VCaP (cell line): ENCODE data around the gene EYA2.

Experiments used
- H3K27ac ChIP-seq: fragments of 450-650 bp; 2 replicates; pipeline ENCODE4 v1.5.1; 2017
- TF ChIP-seq, protein P1 (sequence below): fragments of 450-650 bp; conservative IDR thresholded peaks from 2 replicates; pipeline ENCODE4 v1.5.1; 2017; ENCODE audit warnings: mild to moderate bottlenecking, moderate library complexity

Gene EYA2

DNA sequence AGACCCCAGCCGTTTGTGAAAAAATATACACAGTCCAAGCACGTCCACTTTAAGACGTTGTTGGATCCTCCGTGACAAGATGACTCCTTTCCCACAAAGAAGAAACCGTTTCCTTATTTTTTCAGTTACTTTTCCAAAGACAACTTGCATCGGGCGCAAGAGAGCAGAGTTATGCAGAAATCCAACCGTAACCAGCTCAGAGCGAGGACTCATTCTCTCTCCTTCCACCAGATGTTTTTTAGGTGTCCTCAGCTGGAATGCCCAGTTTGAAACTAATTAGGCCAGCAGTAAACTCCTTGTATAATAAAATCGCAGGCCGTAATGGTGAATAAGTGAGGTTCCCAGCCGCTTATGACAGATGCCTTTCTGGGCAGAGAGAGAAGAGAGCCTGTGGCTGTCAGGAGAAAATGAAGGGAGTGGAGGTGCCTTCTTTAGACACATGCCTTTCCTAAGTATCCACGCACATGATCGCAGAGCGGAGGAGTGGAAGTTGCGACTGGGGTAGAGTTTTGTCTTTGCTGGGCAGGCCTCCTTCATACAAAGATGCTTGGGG is 2.8 kb downstream of the EYA2 start:
- H3K27ac ChIP-seq = no peak overlapping the region
- TF ChIP-seq, protein P1, sequence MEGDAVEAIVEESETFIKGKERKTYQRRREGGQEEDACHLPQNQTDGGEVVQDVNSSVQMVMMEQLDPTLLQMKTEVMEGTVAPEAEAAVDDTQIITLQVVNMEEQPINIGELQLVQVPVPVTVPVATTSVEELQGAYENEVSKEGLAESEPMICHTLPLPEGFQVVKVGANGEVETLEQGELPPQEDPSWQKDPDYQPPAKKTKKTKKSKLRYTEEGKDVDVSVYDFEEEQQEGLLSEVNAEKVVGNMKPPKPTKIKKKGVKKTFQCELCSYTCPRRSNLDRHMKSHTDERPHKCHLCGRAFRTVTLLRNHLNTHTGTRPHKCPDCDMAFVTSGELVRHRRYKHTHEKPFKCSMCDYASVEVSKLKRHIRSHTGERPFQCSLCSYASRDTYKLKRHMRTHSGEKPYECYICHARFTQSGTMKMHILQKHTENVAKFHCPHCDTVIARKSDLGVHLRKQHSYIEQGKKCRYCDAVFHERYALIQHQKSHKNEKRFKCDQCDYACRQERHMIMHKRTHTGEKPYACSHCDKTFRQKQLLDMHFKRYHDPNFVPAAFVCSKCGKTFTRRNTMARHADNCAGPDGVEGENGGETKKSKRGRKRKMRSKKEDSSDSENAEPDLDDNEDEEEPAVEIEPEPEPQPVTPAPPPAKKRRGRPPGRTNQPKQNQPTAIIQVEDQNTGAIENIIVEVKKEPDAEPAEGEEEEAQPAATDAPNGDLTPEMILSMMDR = no peak

DNA sequence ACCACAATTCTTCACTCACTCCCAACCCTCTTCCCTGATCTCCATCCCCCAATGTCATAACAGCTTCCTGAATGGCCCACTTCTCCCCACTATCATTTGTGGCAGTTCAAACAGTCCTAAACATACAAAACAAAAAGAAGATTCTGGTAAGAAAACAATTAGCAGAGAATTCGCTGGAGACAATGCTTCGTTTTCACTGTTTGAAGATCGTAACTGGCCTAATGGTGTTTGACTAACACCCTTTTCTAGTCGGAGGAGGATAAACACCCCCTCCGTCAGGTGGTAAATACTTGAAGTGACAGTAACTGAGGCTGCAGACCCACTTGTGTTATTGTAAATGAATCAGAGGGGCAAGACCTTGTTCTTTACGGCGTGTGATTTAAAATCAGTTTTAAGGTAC is 3.8 kb downstream of the EYA2 start:
- TF ChIP-seq, protein P1 = no peak
- H3K27ac ChIP-seq = no peak overlapping the region

DNA sequence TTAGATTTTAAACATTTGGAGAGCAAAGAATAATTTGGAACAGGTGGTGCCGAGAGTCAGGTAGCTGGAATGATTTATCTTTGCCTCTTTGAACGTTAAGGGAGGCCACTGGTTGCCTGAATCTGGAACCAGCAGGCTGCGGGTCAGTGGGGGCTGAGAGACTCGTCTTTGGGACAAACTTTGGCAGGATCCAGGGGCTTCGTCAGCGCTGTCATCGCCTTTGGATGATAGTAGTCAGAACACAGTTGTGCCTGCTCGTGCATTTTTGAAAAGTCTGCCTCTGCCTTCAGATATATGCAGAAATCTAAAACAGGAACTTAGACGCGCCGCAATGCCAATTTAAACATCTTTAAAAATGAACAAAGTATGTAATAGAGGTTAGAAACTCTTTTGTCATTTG is 5.0 kb downstream of the EYA2 start:
- no peak overlapping the region for H3K27ac ChIP-seq
- TF ChIP-seq, protein P1 = no peak

DNA sequence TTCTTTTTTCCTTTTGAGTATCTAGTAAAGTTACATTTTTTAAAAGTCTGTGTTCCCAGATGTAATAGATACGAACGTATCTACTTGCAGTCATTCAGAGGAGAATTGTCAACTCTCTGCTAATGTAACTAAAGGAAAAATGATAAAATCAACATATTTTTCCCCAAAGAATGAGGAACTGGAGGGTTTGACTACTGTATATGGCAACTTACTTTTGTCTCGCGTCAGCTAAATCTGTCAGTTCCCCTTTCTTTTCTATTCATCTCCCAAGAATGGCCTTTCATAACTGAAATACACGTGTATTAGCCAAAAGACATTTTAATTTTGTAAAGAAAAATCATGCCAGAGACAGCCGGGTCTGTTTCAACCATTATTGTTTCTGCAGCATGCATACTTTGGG is 5.4 kb downstream of the EYA2 start:
- H3K27ac ChIP-seq = no peak overlapping the region
- TF ChIP-seq, protein P1 = no peak

DNA sequence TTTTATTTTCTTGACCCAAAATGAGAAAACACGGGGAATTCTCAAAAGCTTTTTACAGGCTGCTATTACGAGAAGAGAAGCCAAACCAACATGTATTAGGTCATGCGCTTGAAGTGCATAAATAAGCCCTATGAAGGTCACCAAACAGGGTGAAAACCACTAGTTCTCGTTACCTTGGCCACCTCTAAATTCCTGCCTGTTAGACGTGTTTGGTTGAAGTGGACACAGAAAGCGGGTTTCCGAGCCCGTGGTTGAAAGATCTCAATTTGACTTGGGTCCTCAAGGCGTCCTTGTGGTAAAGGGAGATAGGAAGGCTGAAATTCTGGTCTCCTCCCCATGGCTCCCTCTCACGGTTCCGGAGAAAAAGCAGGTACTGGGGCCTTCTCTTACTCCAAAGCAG is 6.2 kb downstream of the EYA2 start:
- TF ChIP-seq, protein P1 = no peak
- H3K27ac ChIP-seq = no peak overlapping the region

DNA sequence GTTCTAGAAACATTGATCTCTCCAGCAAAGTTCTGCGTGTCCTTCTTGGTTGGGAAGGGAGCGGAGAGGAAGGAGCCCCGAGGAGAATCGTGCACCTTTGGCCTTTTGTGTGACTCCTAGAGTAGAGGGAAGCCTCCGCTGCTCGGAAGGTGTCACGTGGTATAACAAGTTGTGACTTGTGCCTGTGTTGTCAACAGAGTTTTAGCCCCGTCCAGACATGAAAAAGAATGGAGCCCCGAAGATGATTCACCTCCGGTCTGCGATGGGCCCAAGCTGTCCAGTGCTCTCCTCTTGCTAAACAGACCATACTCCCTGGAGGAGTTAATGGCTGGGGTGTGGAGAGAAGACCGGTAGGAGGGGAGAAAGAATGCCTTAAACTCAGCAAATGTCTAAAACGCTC is 7.0 kb downstream of the EYA2 start:
- H3K27ac ChIP-seq = no peak overlapping the region
- TF ChIP-seq, protein P1 = no peak

DNA sequence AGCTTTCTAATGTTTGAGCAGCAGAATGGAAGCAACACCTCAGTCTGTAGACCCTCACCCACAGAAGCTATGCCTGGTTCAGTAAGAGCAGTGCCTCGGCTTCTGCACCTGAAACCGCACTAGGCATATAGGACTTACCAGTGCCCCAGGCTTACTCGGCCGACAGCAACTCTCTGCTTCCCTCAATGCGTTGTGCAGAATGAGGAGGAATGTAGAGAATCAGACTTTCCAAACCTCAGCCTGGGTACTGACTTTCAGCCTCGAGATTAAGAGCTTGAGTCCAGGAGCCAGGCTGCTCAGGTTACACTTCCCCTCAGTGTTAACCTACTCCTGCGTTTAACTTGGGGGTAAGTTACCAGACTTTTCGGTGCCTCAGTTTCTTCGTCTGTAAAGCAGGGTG is 8.6 kb downstream of the EYA2 start:
- no peak overlapping the region for H3K27ac ChIP-seq
- TF ChIP-seq, protein P1 = no peak

DNA sequence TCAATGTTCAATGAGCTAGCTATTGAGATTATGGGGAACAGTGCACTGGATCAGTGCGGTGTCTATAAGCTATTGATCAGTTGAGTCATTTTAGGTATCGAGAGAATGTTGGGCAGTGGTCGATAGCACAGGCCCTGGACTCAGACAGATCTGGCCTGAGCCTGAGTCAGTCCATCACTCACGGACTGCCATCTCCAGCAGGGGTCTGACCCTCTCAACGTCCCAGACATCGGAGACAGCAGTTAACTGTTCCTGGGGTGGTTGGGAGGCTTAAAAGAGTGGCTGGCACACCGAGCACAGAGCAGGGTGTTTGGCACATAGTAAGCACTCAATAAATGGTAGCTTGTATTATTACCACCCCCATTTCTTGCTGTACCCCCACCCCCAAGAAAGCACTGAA is 9.3 kb downstream of the EYA2 start:
- TF ChIP-seq, protein P1 = no peak
- H3K27ac ChIP-seq = no peak overlapping the region
